ENCODE measurements around the gene TMEM108. TPM values are rescaled to one million over a fixed set of nuclear protein-coding genes. Genes with fewer than 3 reads are reported as not detected.
A peak's percentile ranks its signal among the peaks of the same experiment; 100 is the strongest.

The TMEM108 gene
- polyA plus RNA-seq, 1 of the 3 experiments (the other 2 are of a cell fraction): 8.6 TPM

DNA sequence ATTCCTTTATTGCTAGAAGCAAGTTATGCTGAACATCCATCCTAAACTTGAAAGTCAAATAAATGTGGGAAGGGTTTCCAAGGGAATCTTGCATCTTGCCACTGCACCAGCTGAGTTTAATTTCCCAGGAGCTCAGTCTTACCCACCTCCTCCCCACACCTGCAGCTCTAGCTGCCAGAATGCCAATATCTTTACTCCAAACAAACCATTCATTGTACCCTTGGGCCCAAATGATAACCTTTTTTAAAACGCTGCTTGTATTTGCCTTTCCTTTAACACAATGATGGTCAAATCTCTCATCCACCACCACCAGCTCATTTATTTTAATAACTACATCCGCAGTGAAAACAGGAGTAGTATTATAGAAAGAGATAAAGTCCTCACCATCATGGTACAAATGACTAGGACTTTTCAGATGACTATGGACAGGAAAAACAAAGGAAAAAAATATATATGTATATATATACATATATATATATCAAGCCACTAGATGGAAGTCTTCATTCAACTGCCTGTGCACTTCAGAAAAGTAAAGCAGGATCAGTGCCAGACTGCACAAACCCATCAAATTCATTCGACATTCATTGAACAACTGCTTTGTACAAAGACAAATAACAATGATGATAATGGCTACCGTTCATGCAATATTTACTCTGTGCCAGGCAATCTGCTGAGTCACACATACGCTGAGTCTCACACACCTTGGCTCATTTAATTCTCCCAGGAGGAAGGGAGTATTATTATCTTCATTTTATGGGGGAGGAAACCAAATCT lies 405.6 kb downstream of the TMEM108 start:
- no peaks in the 10 kb centered on the region for H3K9me2 ChIP-seq
- DNase-seq: no peak
- no peaks in the 10 kb centered on the region for H3K36me3 ChIP-seq (replicated peaks in 1 of 2; ENCODE audit: control insufficient read depth in 1 of 2, insufficient read depth in 2 of 2, low read length in 1 of 2)
- TF ChIP-seq, protein P1, sequence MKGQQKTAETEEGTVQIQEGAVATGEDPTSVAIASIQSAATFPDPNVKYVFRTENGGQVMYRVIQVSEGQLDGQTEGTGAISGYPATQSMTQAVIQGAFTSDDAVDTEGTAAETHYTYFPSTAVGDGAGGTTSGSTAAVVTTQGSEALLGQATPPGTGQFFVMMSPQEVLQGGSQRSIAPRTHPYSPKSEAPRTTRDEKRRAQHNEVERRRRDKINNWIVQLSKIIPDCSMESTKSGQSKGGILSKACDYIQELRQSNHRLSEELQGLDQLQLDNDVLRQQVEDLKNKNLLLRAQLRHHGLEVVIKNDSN (IDR thresholded peaks at IDR 0.05; ENCODE audit: borderline replicate concordance, low read depth): no peak
- TF ChIP-seq RAD21 (IDR thresholded peaks at IDR 0.05; ENCODE audit: low read length): peak; percentile 39; the same call in 1 of the 2 replicates
- H3K27ac ChIP-seq (ENCODE audit: low read depth in 2 of 2, low read length in 1 of 2): no peak overlapping the region
- 63% methylated on average over 5 of the region's 5 CpGs for WGBS (ENCODE audit: low lambda C conversion rate)
- no peaks in the 10 kb centered on the region for H3K79me2 ChIP-seq (ENCODE audit: insufficient read depth)
- no peak overlapping the region for H3K4me3 ChIP-seq (ENCODE audit: low read depth in 2 of 2, low read length in 1 of 2)
- peaks cover 0 to 8% of the 10 kb centered on the region in 2 experiments; a peak in 1 of 4 replicates for H3K4me1 ChIP-seq (ENCODE audit: control insufficient read depth in 1 of 2, insufficient read depth in 2 of 2, low read depth in 1 of 2, low read length in 1 of 2)
- ChIA-PET CTCF (no interaction called here), POLR2A (no interaction called here)
- no peak overlapping the region for H3K9ac ChIP-seq
- no peak overlapping the region for H3K4me2 ChIP-seq
- H3K27me3 ChIP-seq (ENCODE audit: insufficient read depth): peaks cover 6% of the 10 kb centered on the region; the same call in 1 of the 2 replicates
- H4K20me1 ChIP-seq (ENCODE audit: insufficient read depth): no peaks in the 10 kb centered on the region
- no peaks in the 10 kb centered on the region for H3K9me3 ChIP-seq
- no peaks in the 10 kb centered on the region for H3F3A ChIP-seq (replicated peaks; ENCODE audit: insufficient read depth)
- no peak overlapping the region for H2AFZ ChIP-seq (ENCODE audit: low read depth)

DNA sequence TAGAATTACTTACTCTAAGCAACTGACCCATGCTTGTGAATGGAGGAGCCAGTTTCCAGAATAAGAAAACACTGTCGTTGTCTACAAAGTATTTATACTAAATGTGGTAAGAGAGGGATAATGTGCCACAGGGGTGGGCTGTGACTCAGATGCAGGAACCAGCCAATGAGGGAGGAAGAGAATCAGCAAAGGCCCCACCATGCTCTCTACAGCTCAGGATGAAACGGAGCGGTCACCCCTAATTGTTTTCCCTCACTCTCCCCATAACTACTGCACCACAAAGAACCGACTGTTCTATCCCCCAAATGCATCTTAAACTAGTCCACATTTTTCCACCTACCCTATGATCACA lies 406.2 kb downstream of the TMEM108 start:
- POLR2A ChIA-PET: no interaction called here
- Histone ChIP-seq H3K27ac (ENCODE audit: low read depth in 2 of 2, low read length in 1 of 2) (no peak overlapping the region), H3F3A (replicated peaks; ENCODE audit: insufficient read depth) (no peaks in the 10 kb centered on the region), H2AFZ (ENCODE audit: low read depth) (no peak overlapping the region), H3K36me3 (replicated peaks in 1 of 2; ENCODE audit: control insufficient read depth in 1 of 2, insufficient read depth in 2 of 2, low read length in 1 of 2) (no peaks in the 10 kb centered on the region), H3K4me3 (ENCODE audit: low read depth in 2 of 2, low read length in 1 of 2) (no peak overlapping the region), H3K4me2 (no peak overlapping the region), H3K79me2 (ENCODE audit: insufficient read depth) (no peaks in the 10 kb centered on the region), H3K9ac (no peak overlapping the region), H3K9me2 (no peaks in the 10 kb centered on the region), H3K4me1 (ENCODE audit: control insufficient read depth in 1 of 2, insufficient read depth in 2 of 2, low read depth in 1 of 2, low read length in 1 of 2) (peaks cover 0 to 8% of the 10 kb centered on the region in 2 experiments; a peak in 1 of 4 replicates), H3K9me3 (no peaks in the 10 kb centered on the region), H4K20me1 (ENCODE audit: insufficient read depth) (no peaks in the 10 kb centered on the region), H3K27me3 (ENCODE audit: insufficient read depth) (peaks cover 6% of the 10 kb centered on the region; the same call in 1 of the 2 replicates)
- WGBS (ENCODE audit: low lambda C conversion rate): 73% methylated on average over 4 of the region's 4 CpGs
- CTCF ChIA-PET: no interaction called here
- DNase-seq: no peak
- TF ChIP-seq FOSL2 (IDR thresholded peaks at IDR 0.05; ENCODE audit: borderline replicate concordance, low read depth) (no peak), RAD21 (IDR thresholded peaks at IDR 0.05; ENCODE audit: low read length) (no peak), GABPA (IDR thresholded peaks at IDR 0.05; ENCODE audit: low read depth) (no peak), TCF12 (IDR thresholded peaks at IDR 0.05) (no peak), REST (IDR thresholded peaks at IDR 0.05; ENCODE audit: low read depth, low read length) (no peak), CTCF (IDR thresholded peaks at IDR 0.05) (no peak), CHD2 (IDR thresholded peaks at IDR 0.05; ENCODE audit: low read length, partially characterized antibody) (no peak), MXI1 (IDR thresholded peaks at IDR 0.05; ENCODE audit: low read depth, low read length) (no peak), RFX5 (IDR thresholded peaks at IDR 0.05; ENCODE audit: low read length) (no peak), EZH2phosphoT487 (IDR thresholded peaks at IDR 0.05; ENCODE audit: borderline replicate concordance, low read depth) (no peak), TEAD4 (IDR thresholded peaks at IDR 0.05; ENCODE audit: borderline replicate concordance, insufficient read depth) (no peak), NRF1 (IDR thresholded peaks at IDR 0.05; ENCODE audit: low read depth, low read length) (no peak), MAX (IDR thresholded peaks at IDR 0.05; ENCODE audit: low read depth) (no peak), JUND (IDR thresholded peaks at IDR 0.05) (no peak), RXRA (IDR thresholded peaks at IDR 0.05; ENCODE audit: borderline replicate concordance, low read depth) (no peak), MEF2A (IDR thresholded peaks at IDR 0.05; ENCODE audit: borderline replicate concordance, low read depth) (no peak)
- TF ChIP-seq, protein P2, sequence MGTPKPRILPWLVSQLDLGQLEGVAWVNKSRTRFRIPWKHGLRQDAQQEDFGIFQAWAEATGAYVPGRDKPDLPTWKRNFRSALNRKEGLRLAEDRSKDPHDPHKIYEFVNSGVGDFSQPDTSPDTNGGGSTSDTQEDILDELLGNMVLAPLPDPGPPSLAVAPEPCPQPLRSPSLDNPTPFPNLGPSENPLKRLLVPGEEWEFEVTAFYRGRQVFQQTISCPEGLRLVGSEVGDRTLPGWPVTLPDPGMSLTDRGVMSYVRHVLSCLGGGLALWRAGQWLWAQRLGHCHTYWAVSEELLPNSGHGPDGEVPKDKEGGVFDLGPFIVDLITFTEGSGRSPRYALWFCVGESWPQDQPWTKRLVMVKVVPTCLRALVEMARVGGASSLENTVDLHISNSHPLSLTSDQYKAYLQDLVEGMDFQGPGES (IDR thresholded peaks at IDR 0.05; ENCODE audit: low read depth, low read length): no peak

Data from SK-N-SH (cell line).